ENCODE results near the gene P2RX5.

The P2RX5 gene

DNA sequence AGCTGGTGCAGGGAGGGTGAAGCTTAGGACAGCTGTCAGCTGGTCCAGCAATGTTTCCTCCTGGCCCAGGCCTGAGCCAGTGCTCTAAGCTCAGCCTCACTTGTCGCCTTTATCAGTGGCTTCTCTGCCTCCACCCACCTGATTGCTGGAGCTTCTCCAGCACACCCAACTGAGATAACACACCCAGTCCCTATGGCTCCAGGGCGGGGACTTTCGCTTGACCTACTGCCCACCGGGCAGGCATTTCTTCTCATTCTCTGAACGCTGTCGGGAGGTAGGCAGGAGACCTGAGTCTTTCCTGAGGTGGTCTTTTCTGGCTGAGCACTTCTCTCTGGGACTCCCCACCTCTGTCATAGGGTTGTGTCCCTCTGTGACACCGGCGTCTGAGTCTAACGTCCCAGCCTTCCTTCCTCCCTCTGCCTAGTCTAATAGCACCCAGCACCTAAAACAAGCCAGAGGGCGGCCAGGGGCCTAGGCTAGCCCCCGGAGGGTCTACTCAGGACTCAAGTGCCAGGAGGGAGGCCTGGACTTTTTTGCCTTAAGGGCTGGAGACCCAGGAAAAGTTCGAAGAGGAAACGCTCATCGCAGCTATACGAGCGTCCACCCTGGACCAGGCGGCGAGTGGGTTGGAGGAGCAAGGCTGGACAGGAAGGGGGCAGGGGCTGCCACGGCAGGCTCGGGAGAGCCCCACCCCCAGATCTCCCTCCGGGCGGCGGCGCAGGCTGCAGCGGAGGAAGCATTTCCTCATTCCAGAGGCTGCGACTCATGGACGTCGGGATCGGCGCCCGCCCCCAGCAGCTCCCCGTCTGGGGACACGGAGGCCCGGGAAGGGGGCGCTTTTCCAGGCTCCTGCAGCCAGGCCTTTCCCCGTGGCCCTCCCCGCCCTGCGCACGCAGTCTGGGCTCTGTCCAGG, 28.3 kb downstream of the P2RX5 start:
- TF ChIP-seq HDGF (IDR thresholded peaks at IDR 0.05; ENCODE audit: borderline replicate concordance) = no peak
- no peak for TF ChIP-seq FOXM1 (IDR thresholded peaks at IDR 0.05; ENCODE audit: borderline replicate concordance)
- no peak for TF ChIP-seq L3MBTL2 (conservative IDR thresholded peaks at IDR 0.05)
- no peak for TF ChIP-seq FOXK2 (IDR thresholded peaks at IDR 0.05)
- no peak for TF ChIP-seq SP1 (IDR thresholded peaks at IDR 0.05)
- TF ChIP-seq ARNT (IDR thresholded peaks at IDR 0.05) = no peak
- TF ChIP-seq ZNF384 (IDR thresholded peaks at IDR 0.05) = no peak
- no peak for TF ChIP-seq TARDBP (IDR thresholded peaks at IDR 0.05)
- TF ChIP-seq PKNOX1 (IDR thresholded peaks at IDR 0.05) = no peak
- no peak for TF ChIP-seq ELF4 (IDR thresholded peaks at IDR 0.05)
- TF ChIP-seq FOXA1 (IDR thresholded peaks at IDR 0.05) = no peak
- no peak for TF ChIP-seq NFRKB (IDR thresholded peaks at IDR 0.05)
- no peak for TF ChIP-seq CTBP1 (IDR thresholded peaks at IDR 0.05; ENCODE audit: borderline replicate concordance)
- TF ChIP-seq SUZ12 (IDR thresholded peaks at IDR 0.05) = no peak
- no peak for TF ChIP-seq BHLHE40 (IDR thresholded peaks at IDR 0.05; ENCODE audit: borderline replicate concordance)
- TF ChIP-seq LEF1 (IDR thresholded peaks at IDR 0.05; ENCODE audit: borderline replicate concordance) = no peak
- DNase-seq (ENCODE audit: extremely low spot score) = peak; percentile 67
- ChIA-PET POLR2A (interaction anchor here (0.7 to 2.8 kb wide), 4 partner anchors 20 to 56 kb away, joined by 3 to 17 read pairs (median 4); partner anchors contain the start of genes CTNS, HASPIN and SHPK), CTCF (interaction anchor here (0.7 to 0.8 kb wide), 2 partner anchors 15 to 70 kb away, joined by 3 to 4 read pairs; no protein-coding TSS in a partner anchor)

DNA sequence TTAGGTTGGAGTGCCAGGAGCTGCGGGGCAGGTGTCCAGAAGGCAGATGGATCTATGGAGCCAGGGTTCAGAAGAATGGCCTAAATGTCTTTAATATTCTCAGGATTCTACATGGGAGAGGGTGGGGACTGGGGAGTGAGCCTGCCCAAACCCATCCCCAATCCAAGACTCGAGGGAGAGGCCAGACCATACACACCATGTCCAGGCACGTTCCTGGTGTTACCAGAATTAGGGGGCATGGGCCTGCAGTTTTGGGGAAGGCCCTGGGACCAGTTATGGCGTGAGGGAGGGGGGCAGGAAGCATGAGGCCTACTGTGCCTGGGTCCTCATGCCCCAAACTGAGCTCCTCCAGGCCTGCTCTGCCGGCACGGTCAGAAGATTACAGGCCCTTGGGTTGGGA, 29.4 kb downstream of the P2RX5 start:
- ChIA-PET CTCF (no interaction called here), POLR2A (interaction anchor here (2.8 kb wide), 1 partner anchor 30 kb away, joined by 17 read pairs; the partner anchor contains the start of genes CTNS and SHPK)
- DNase-seq (ENCODE audit: extremely low spot score) = no peak
- TF ChIP-seq NFRKB (IDR thresholded peaks at IDR 0.05) (no peak), TARDBP (IDR thresholded peaks at IDR 0.05) (no peak), HDGF (IDR thresholded peaks at IDR 0.05; ENCODE audit: borderline replicate concordance) (no peak), SP1 (IDR thresholded peaks at IDR 0.05) (no peak), SUZ12 (IDR thresholded peaks at IDR 0.05) (no peak), FOXA1 (IDR thresholded peaks at IDR 0.05) (no peak), ELF4 (IDR thresholded peaks at IDR 0.05) (no peak), FOXK2 (IDR thresholded peaks at IDR 0.05) (no peak), FOXM1 (IDR thresholded peaks at IDR 0.05; ENCODE audit: borderline replicate concordance) (no peak), ZNF384 (IDR thresholded peaks at IDR 0.05) (no peak), PKNOX1 (IDR thresholded peaks at IDR 0.05) (no peak), L3MBTL2 (conservative IDR thresholded peaks at IDR 0.05) (no peak), ARNT (IDR thresholded peaks at IDR 0.05) (no peak), CTBP1 (IDR thresholded peaks at IDR 0.05; ENCODE audit: borderline replicate concordance) (no peak), BHLHE40 (IDR thresholded peaks at IDR 0.05; ENCODE audit: borderline replicate concordance) (no peak)

DNA sequence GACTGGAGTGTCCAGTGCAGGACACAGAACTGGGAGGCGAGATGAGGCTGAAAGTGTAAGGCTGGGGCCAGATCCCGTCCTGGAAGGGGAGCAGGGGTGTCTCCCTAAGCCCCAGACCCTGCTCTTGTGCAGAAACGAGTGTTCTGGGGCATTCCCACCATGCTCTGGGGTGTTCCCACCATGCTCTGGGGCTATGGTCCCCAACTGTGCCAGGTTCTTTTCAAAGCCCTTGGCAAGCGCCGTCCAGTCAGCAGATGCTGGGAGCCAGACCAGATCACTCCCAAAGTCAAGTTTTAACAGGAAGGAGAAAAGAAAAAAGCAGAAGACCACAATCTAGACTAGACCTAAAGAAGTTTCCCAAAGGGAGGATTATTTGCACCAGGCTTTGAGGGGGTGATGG, 30.1 kb downstream of the P2RX5 start:
- DNase-seq (ENCODE audit: extremely low spot score) = no peak
- TF ChIP-seq FOXA1 (IDR thresholded peaks at IDR 0.05) = no peak
- TF ChIP-seq ZNF384 (IDR thresholded peaks at IDR 0.05) = no peak
- TF ChIP-seq LEF1 (IDR thresholded peaks at IDR 0.05; ENCODE audit: borderline replicate concordance) = no peak
- TF ChIP-seq TARDBP (IDR thresholded peaks at IDR 0.05) = no peak
- TF ChIP-seq BHLHE40 (IDR thresholded peaks at IDR 0.05; ENCODE audit: borderline replicate concordance) = no peak
- TF ChIP-seq SP1 (IDR thresholded peaks at IDR 0.05) = no peak
- no peak for TF ChIP-seq NFRKB (IDR thresholded peaks at IDR 0.05)
- no peak for TF ChIP-seq HDGF (IDR thresholded peaks at IDR 0.05; ENCODE audit: borderline replicate concordance)
- TF ChIP-seq SUZ12 (IDR thresholded peaks at IDR 0.05) = no peak
- no peak for TF ChIP-seq FOXM1 (IDR thresholded peaks at IDR 0.05; ENCODE audit: borderline replicate concordance)
- ChIA-PET CTCF (no interaction called here), POLR2A (no interaction called here)

GRCh38 chr17:3663102-3664011, 32.6 kb downstream of the P2RX5 start:
- no peak for DNase-seq (ENCODE audit: extremely low spot score)
- POLR2A ChIA-PET = no interaction called here
- TF ChIP-seq NFRKB (IDR thresholded peaks at IDR 0.05) (no peak), FOXK2 (IDR thresholded peaks at IDR 0.05) (no peak), SUZ12 (IDR thresholded peaks at IDR 0.05) (no peak), PKNOX1 (IDR thresholded peaks at IDR 0.05) (no peak), BHLHE40 (IDR thresholded peaks at IDR 0.05; ENCODE audit: borderline replicate concordance) (no peak), ELF4 (IDR thresholded peaks at IDR 0.05) (no peak), ZNF384 (IDR thresholded peaks at IDR 0.05) (no peak), CTBP1 (IDR thresholded peaks at IDR 0.05; ENCODE audit: borderline replicate concordance) (no peak), TARDBP (IDR thresholded peaks at IDR 0.05) (no peak), SP1 (IDR thresholded peaks at IDR 0.05) (no peak), L3MBTL2 (conservative IDR thresholded peaks at IDR 0.05) (no peak), ARNT (IDR thresholded peaks at IDR 0.05) (no peak), FOXA1 (IDR thresholded peaks at IDR 0.05) (no peak), FOXM1 (IDR thresholded peaks at IDR 0.05; ENCODE audit: borderline replicate concordance) (no peak), HDGF (IDR thresholded peaks at IDR 0.05; ENCODE audit: borderline replicate concordance) (no peak), LEF1 (IDR thresholded peaks at IDR 0.05; ENCODE audit: borderline replicate concordance) (no peak)
- CTCF ChIA-PET = no interaction called here

Measured in HEK293T (cell line).